Stimulated activated CD4-positive, alpha-beta T cell treated with anti-CD3 and anti-CD28 coated beads, Interleukin-4, amount 100 ng/mL, for 48 hours (primary cell): ENCODE data around the gene FAM117A.
"Not testable (repeated sequence)": the region's sequence is repeated elsewhere in the genome, so short reads cannot be mapped to it uniquely, and the experiment has no call there.

Source experiments
- DNase-seq, 2 donors: peaks; one replicate each; pipeline ENCODE4 v3.0.0-alpha.2; 2020; ENCODE audit warnings: low read depth in 2 of 2

FAM117A gene

DNA sequence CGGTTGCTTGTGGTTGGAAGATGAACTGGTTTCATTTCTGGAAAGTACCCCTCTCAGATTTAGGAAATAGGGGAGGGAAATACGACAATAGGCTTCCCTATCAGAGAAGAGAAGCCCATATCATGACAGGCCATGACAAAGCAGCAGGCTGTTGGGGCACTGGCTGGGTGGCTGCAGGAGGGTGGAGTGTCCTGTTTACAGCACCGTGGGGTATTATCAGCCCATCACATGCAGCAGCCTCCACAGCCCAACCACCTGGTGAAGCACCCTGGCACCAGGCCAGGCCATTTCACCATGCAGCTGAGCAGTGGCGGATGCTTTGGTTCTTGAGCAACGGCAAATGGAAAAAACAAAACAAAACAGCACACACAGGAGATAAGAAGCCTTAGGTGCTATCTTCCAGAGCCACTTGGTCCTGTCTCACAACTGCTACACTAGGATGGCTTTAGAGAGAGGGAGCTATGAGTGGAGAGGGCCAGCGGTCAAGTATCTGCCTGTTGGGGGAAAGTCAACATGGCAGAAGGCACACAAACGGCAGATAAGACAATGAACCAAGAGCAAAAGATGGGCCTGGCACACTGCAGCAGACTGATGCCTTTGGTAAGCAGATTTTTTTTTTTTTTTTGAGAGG is 24.2 kb downstream of the FAM117A start:
- peak; percentile 73 to 75 for DNase-seq

DNA sequence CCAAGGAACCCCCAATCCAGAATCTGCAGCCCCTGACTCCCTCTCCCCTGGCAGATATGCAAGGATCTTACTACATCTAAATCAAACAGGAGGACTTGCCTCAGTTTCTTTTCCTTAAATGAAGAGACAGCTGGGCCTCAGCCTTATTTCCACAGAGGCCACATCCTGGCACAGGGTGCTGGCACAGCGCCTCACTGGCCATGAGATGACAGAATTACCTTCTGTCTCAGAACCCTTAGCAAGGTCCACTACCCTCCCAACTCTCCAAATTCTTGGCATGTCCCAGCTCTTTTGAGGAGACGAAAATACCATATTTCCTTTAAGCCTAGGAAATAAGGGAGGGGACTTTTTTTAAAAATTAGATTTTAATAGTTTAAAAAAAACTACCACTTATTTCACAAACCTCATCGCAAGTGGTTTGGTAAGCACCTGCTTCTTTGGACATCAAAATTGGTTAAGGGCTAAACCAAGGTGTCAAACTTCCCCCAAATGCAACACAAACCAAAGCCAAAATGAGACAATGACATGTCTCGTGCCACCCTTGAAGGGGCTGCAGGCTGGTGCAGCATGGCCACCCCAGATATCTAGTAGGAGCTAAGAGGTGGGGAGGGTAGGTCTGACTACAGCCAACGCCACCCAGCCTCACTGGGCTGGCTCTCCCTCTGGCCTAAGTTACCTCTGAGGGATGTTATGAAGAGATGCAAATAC is 25.3 kb downstream of the FAM117A start:
- DNase-seq = no peak

DNA sequence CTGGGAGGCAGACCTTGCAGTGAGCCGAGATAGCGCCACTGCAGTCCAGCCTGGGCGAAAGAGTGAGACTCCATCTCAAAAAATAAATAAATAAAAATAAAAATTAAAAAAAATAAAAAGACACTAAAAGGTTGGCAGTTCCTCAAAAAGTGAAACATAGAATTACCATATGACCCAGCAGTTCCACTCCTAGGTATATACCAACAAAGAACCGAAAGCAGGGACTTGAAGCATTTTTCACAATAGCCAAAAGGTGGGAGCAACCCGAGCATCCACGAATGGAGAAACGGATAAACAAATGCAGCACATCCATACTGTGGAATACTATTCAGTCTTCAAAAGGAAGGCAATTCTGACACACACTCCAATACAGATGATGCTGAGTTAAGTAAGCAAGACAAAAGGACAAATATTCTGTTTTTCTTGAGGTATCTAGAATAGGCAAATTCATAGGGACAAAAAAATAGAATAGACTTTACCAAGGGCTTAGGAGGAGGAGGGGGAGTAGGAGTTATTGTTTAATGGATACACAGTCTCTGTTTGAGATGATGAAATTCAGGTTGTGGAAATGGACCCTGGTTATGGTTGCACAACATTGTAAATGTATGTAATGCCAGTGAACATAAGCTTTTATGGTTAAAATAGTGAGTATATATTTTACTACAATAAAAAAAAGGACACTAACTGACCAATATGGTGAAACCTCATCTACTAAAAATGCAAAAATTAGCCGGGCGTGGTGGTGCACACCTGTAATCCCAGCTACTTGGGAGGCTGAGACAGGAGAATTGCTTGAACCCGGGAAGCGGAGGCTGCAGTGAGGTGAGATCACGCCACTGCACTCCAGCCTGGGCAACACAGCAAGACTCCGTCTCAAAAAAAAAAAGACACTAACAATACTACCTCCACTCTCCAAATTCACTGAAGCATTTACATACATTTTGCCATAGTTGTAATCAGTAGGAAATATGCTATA is 29.1 kb downstream of the FAM117A start:
- no peak for DNase-seq

DNA sequence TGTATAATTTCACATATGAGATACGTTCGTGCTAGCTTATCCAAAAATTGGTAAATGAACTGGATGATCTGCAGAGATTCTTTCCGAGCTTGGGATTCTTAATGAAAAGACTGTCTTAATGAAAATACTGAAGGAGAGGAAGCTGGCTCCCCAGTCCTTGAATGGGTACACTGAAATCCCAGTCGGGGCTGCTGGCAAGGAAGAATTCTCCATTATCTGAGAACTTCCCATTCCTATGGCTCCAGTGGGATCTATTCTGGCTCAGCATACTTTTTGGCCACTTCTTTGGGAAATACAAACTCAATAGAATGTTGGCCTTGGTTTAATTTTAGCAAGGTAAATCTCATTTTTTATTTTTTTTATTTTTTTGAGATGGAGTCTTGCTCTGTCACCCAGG is 32.5 kb downstream of the FAM117A start:
- no peak for DNase-seq

DNA sequence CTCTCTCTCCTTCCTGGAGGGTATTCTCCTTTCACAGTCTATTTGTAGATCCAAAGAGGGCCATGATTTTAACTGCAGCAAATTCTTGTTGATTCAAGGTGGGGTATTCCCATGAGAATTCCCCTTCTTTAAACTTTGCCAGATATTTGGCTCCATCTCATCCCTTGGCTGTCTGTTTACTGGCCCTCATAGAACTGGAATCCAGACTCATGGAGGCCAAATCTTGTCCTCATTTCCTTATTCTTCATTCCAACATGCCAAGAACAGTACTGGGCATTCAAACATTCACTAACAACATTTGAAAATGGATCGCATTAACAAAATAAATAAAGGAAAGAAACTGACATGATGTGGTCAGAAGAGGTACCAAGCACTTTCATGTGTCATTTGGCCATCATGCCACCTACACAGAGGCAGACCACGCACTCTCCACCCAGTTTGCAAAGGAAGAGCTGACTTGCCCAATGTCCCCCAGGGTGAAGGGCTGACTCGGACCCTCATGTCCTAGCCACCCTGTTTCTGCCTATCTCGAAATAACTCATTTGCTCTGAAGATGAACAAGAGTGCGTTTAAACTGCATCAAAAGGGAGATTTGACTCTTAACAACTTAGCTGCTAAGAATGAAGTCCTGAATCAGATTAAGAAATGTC is 33.0 kb downstream of the FAM117A start:
- DNase-seq = no peak

DNA sequence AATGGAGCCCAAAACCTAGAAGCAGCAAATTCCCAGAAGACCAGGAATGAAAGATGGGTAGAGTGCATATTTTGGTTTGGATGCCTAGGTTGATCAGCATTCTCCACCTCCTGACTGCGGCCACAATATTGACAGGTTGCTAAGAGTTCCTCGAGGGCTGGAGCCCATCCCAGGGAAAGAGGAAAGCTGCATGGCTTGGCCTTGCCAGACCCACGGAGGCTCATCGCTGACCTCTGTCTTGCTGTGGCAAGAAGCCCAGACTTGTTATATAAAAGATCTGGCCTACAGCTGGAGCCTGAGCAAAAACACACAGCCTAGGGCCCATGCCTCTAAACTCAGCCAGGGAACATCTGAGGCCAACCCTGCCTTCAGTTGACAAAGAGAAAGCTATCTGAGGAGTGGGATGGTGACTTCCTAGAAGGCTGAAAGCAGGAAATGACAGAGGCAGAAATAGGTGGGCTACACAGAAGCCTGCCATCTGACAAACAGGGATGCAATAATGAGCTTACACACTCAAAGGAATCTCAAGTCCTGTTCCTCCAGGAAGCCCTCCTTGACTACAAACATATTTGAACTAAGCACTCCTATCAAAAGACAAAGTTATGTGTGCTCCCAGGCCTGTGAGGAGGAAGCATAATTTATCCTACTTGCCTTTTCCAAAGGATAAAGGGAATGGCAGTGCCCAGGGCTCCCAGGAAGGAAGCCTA is 33.7 kb downstream of the FAM117A start:
- no peak for DNase-seq

DNA sequence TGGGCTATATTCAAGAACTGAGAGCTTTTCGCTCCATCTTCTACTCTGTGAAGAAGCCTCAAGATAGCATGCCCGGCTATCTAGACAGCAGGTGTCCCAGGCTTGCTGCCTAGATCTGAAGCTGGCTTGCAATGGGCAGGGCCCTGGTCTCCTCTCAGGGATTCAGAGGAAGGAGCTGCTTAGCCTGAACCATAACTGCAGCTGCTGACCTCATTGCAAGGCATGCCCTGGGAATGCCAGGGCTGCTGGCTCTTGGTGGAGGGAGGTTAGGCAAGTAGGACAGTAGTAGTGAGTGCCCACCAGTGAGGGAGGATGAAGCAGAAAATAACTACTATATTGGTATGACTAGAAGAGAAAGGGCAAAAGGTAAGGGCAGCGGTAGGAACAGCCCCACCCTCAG is 34.9 kb downstream of the FAM117A start:
- no peak for DNase-seq

DNA sequence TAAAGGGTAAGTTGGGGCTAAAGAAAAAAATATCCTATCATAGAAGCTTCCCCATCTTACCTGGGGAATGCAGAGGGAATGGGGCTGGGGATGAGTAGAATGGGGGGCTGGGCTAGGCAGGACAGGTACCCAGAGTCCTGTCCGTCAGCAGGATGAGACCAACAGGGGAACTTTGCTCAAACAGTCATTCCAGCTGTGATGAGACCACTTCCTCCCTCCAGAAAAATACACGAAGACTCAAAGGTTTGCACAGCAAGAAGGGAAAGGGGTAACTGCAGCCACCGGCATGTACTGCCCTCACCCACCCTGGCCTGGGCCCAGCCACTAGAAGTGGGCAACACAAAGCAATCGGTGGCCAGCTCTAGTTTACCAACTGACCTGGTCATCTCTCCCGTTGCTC is 35.5 kb downstream of the FAM117A start:
- no peak for DNase-seq

DNA sequence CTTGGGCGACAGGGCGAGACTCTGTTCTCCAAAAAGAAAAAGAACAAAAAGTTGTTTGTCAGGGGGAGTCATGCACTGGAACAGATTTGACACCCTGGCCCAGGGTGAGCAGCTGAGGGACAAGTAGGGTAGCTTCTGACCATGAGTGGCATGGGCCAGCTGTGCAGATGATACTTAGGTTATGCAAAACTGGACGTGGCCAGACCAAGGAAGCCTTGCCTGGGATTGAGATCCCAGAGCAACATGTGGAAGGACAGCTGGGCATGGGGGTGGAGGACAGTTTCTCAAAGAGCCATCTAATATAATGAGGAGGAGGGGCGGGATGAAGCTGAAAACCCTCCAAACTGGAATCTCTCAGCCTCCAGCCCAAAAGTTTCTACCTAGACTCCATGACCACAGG is 36.6 kb downstream of the FAM117A start:
- no peak for DNase-seq

DNA sequence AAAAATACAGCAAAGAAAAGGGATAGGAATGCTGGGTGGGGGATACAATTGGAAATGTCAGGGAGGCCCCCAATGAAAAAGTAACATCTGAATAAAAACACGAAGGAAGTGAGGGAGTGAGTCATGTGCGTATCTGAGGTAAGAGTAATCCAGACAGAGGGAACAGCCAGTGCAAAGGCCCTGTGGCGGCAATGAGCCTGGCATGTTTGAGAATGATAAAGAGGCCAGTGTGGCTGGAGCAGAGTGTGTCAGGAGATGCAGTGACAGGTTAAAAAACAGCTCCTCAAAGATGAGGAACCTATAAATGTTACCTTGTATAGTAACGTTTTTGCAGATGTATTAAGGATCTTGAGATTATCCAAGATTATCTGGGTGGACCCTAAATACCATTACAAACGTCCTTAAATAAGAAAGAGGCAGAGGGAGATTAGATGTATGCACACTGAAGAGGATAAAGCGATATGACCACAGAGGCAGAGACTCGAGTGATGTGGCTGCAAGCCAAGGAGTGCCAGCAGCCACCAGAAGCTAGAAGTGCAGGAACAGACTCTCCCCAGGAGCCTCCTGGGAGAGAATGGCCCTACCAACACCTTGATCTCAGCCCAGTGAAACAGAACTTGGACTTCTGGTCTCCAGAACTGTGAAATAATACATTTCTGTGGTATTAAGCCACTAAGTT is 38.3 kb downstream of the FAM117A start:
- DNase-seq = no peak

DNA sequence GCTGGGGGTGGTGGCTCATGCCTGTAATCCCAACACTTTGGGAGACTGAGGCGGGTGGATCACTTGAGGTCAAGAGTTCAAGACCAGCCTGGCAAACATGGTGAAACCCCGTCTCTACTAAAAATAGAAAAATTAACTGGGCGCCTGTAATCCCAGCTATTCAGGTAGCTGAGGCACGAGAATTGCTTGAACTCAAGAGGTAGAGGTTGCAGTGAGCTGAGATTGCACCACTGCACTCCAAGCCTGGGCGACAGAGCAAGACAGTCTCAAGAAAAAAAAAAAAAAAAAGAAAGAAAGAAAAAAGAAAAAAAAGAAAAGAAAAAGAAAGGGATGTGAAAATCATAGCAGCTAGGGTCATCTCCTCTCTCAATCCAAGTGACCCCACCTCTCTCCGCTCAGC is 39.4 kb downstream of the FAM117A start:
- not testable (repeated sequence) for DNase-seq

DNA sequence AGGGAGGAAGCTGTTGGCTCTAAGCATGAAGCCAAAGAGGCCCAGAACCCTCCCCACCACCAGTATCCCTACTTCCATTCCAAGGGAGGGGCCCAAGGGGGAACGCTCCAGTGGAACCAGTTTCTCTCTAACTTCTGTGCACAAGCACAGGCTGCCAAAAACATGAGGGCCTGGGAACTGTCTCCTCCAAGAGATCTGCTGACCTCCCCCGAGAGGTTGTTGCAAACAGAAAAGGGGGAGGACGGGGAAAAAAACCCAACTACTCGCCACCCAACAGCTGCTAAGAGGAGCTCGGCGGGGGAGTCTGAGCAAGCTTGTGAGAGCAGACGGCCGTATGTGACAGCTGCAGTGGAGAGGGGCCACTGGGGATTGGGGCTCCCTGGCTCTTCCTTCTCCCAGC is 40.5 kb downstream of the FAM117A start:
- DNase-seq = no peak

DNA sequence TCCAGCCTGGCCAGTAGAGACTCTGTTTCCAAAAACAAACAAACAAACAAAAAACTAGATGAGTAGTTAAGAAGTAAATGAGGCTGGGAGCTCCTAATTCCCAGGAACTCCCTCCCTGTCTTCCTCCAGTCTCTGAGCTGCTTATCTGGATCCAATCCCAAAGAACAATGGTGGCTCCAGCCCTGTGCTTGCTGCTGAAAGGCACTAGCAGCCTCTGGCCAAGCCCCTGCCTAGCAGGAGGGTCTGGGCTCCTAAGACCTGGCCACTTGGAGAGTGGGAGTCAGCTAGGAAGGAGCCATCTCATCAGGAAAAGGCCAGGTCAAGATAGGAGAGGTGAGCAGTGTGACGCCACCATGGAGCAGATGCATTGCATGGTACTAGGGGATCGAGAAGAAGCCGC is 41.9 kb downstream of the FAM117A start:
- no peak for DNase-seq

DNA sequence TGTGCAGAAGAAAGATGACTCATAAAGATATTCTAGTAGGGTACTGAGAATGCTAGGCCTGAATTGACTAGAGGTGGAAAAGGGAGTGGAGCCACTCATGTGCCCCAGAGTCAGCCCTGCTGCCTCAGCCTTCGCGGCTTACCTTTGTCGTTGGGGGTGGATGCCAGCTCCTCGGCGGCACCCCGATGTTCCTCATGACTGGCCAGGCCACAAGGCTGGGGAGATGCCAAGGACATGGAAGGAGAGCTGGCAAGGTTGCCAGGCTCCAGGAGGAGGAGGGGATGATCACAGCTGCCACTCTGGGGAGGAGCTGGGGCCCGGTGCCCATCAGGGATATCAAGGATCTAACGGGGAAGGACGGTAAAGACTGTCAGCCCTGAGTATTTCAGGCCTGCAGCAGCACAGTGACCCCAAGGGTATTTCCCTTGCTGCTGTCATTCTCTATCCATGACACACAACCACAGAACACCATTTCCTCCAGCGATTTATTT is 46.5 kb downstream of the FAM117A start:
- no peak for DNase-seq

DNA sequence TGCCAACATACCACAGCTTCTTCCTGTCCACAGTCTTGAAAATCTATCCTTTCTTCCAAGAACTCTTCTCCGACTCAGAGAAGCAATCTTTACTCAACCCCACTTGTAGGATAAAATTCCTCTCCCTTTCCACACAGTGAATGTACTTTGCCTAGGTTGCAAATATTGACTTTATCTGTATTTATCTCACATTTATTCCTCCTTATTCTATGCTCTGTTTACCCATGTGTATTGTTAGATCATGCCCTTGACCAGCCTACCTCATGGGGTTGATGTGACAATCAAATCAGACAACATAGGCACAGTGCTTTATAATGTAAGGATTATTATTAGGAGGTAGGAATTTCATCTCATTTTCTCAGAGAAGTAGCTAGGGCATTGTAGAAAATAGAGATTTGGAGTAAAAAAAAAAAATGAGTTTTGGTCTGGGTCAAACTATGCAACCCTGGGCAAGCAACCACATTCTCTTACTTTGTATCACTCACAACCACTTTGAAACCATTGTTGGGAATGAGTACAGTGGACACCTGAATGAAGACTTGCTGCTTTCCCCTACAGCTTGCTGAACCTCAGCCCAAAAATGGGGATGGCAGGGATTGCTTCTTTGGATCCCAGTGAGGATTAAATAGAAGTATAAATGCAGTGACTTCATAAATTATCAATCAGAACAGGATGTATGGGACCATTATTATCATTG is 47.1 kb downstream of the FAM117A start:
- DNase-seq = no peak

DNA sequence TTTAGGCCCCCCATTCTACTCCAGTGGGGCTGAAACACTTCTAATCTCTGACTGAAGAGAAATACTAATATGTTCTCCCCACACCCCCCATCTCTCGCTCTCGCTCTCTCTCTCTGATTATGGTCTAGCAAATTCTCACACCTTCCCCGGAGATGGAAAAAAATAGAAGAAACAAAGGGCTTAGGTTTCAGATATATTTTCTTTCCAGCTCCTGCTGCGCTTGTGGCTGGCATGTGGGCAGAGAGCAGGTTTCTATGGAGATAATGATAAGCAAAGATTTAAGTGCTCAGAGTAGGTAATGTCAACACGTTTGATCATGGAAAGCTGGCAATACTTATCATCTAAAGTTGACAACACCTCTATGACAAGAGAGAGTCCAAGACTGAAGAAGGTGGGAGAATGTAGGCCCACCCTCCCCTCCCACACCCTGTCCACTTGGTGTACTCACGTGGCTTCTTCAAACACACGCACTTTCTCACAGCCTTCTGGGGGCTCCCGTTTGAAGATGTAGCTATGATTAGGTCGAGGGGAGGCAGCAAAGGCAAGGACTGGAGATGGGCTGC is 48.1 kb downstream of the FAM117A start:
- DNase-seq = no peak

DNA sequence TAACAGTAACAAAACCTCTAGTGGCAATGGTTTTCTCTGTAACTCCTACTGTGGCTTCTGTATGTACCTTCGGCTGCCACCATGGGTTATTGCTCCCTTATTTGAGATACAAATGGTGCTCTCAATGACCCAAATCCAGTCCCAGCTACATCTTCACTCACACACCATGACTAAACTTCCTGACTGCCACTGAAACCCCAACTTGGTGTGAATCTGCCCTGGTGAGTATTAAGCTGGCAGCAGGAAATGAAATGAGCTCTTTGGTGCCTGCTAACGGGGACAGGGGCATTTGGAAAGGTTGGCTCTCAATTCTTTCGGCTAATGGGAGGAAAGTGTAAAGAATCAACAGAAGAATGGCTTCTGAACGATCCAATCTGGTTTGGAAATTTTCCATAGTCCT is 48.7 kb downstream of the FAM117A start:
- DNase-seq = no peak

DNA sequence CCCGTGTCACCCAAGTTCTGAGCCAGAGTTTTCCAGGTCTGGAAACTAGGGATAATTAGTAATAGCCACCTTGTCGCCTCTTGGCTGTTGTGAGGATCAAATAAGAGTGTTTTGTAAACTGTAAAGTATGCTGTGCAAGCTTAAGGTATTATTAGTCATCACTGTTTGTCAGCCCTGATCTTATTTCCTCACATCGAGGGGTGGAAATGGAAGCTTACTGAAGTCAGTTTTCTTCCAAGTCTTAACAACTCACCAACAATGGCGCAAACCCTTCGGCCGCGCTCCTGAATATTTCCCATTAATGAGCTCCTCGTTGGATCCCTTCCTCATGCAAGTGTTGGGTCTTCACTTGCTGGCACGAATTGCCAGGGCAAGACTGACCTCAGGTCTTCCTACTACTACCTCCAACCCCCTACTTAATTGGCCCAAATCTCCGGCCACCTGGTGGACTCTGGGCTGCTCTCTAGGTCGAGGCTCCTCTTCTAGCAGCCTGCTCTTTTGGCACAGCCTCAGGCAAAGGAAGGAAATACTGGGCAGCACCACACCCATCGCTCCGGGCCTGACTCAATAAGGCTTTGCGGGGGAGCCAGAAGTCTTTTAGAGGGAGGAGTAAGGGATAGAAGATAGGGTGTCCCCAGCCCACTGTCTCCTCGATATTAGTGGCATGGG is 55.3 kb downstream of the FAM117A start:
- no peak for DNase-seq
